ENCODE measurements around the gene AQP7.

DNA sequence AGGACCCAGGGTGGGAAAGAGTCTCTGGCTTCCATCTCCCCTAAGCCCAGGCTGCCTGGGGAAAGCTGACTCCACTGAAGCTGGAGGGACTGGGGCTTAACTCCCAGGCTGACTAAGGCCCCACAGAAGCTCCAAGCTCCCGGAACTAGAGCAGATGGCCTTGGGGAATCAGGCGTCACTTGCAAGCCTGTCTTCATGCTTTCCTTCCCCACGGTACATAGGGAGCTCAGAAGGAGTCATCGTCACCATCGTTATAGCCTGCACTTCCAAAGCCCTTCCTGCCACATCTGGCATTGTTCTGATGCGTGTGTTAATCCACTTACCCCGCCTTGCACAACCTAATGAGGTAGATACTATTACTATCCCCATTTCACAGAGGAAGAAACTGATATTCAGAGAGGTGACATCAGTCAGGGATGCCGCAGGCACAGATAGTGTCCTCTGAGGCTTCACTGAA lies 33.5 kb upstream of the AQP7 start:
- TF ChIP-seq SETDB1 (IDR thresholded peaks at IDR 0.05; ENCODE audit: insufficient read length, low read length) (no peak), ZNF214 (tag by site-specific recombination; IDR thresholded peaks at IDR 0.05; ENCODE audit: borderline replicate concordance) (no peak)

All from HEK293 (cell line).